HG02884 (cell line): Measurements from ENCODE around the gene PIP4K2A.

Source experiments
- ATAC-seq: cut with Tn5 transposase; IDR thresholded peaks from one replicate; pipeline ENCODE4 v1.9.1; 2021; ENCODE audit warnings: mild to moderate bottlenecking, moderate library complexity; ENCODE audit not compliant: unreplicated experiment

Gene PIP4K2A

DNA sequence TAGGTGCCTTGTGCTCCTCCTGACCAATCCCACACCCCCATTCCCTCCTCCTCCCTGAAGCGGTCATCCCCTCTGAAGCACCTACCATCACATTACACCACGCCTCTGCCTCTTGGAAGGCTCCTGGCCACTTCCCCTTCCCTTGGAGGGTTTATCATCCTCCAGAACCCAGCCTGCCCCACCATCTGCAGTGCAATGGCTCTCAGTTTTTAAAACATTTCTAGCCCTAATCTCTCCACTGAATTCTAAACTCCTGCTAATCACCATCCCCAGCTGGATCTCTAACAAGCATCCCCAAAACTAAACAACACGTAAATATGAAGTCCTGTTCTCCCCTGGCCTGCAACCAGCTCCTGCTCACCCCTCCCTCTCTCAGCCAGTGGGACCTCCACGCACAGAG lies 70.6 kb downstream of the PIP4K2A start:
- ATAC-seq: no peak

DNA sequence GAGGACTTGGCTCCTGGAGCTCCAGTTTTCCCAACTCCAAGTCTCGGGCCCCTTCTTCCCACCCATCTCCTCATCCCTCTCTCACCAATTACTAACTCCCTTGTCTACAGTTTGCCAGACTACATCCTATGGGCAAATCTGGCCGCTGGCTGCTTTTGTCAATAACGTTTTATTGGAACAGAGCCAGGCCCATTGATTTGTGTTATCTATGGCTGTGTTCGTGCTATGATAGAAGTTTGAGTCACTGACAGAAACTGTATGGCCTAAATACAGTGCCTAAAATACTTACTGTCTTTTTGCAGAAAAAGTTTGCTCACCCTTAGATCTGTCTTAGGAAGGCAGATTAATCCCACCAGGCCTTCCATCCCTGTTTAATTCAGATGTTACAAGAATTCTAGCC lies 71.3 kb downstream of the PIP4K2A start:
- no peak for ATAC-seq

GRCh38 chr10:22641743-22642142 lies 72.6 kb downstream of the PIP4K2A start:
- no peak for ATAC-seq

DNA sequence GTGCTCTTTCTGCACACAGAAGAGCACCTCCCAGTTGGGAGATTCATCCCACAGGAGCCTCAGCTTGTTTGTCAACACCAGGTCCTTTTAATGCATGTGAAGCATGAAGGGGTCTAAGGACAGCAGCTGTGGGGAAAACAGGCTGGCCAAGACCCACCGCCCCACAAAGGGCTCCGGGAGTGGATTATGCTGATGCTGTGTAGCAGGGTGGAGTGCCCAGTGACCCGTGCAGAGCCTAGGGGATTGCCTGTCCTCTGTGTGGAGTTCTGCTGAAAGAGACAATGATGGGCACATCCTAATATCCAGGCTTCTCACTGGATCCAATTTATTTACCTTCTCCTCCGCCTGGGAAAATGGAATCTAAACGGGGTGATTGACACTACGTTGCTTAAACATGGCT lies 74.0 kb downstream of the PIP4K2A start:
- no peak for ATAC-seq

DNA sequence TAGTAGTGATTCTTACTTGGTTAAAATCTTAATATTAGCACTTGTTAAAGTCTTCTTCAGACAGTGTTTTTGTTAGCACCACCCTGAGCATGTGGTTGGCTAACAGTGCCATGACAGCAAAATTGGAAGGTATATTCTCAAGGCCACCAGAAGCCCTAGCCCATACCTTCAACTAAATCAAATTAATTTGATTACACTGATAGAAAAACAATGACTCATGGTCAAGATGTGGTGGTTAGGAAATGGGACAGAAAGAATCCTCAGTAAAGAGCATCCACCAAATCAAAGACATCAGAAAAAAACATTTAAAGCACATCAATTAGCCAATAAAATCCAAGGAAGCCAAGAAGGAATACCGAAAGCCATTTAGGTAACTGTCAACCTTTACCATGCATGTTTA lies 75.5 kb downstream of the PIP4K2A start:
- ATAC-seq: no peak

- no peak for ATAC-seq
These were observed 76.9 kb downstream of the PIP4K2A start for GRCh38 chr10:22637491-22637890.

- no peak for ATAC-seq
These were observed 78.7 kb downstream of the PIP4K2A start for GRCh38 chr10:22635650-22636049.

DNA sequence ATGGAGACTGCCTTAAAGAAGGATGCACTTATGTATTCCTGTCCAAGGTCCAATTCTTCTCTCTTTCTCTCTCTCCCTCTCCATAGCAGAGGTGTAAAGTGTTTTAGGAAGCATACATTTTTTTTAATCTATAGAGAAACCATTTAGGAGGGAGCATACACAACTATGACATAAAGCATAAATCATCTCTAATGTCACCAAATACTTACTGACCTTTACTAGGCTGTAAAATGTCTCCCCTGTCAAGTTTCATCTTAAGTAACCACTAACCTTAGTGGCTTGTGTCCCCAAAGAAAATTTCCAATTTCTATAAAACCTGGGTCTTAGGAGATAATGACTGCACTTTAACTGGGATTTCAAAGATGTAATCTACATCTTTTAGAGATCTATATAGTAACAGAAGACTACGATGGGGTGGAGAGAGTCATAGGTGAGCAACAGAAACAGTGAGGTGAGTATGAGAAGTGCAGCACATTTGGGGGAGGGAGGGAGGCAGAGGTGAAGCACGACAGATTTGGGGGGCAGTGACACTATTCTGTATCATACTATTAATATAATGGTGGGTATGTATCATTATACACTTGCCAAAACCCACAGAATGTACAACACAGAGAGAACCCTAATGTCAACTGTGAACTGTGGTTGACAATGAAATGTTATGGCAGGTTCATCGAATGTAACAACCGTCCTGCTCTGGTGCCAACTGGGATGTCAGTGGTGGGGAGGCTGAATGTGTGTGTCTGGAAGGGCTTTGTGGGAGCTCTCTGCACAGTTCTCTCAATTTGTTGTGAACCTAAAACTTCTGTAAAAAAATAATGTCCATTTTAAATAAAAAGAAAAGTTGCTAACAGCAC lies 79.5 kb downstream of the PIP4K2A start:
- no peak for ATAC-seq

DNA sequence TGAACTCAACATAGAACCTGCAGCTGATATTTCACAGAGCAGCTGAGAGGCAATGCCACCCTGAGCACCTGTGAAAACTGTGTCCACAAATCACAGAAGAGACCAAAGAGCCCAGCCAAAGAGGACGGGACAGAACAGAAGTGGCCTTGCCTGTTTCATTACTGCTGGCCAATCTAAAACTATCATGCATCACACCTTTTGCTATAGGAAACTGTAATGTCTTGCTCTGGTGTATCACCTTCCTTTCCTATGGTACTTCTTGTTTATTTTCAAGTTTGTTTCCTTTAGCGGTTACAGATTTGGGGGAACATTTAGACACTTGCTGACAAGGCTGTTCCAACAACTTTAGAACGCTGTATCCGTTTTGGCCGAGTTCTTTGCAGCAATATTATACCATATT lies 80.3 kb downstream of the PIP4K2A start:
- no peak for ATAC-seq

DNA sequence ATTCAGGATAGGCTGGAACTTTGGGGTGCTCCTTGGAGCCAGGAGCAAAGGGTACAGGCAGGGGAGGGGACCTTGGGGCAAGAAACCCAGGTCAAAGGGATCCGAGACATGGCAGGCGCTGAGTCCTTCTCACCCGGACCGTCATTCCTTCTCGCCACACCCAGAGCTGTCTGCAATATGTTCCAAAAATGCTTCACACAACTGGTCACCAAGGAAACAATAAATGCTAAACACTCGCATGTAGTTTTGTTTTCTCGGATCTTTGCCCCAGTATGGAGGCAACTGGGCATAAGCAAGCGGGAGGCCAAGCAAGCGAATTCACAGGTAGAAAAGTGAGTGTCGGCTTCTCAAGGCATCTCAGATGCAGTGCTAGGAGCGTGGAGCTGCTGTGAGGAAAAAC lies 80.8 kb downstream of the PIP4K2A start:
- no peak for ATAC-seq

DNA sequence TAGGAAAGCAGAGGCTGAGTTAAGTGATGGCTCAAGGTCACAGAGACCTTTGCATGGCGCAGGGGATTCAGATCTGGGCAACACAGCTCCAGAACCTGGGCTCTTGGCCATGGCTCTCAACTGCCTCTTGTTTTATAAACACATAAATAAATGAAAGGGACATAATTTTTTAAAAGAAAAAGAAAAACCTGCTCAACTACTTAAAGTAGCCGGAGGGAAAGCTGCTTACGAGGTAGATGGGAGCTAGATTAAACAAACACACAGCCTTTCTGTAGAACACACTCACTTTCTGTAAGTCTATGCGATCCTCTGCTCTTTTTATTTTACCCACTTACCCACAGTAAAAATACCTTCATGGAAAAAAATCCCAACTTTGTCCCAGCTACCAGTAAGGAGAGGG lies 81.3 kb downstream of the PIP4K2A start:
- no peak for ATAC-seq

- no peak for ATAC-seq
These were observed 82.6 kb downstream of the PIP4K2A start for GRCh38 chr10:22631646-22632278.

DNA sequence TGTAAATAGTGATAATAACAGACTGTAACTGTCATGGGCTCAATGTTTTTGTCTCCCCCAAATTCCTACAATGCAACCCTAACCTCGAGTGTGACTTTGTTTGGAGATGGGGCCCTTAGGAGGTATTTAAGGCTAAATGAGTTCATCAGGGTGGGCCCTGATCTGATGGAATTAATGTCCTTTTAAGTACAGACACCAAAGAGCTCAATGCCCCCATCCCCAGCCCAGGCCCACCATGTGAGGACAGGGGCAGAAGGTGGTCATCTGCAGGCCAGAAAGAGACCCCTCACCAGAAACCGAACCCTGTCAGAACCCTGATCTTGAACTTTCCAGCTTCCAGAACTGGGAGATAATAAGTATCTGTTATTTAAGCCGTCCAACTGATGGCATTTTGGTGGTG lies 83.2 kb downstream of the PIP4K2A start:
- ATAC-seq: no peak

GRCh38 chr10:22630234-22631174 lies 83.9 kb downstream of the PIP4K2A start:
- peak; percentile 84 for ATAC-seq

DNA sequence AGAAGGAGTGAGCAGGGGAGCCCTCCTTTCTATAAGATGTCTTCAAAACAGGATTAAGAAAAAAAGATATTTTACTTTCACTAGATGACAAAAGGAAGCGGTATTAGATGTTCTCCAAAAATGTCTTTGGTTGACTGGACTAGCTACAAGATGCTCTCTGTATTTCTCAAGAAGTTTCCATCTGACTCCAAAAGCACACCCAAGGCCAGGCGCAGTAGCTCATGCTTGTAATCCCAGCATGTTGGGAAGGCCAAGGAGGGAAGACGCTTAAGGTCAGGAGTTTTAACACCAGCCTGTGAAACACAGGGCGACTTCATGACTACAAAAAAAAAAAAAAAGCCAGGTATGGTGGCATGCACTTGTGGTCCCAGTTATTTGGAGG lies 84.5 kb downstream of the PIP4K2A start:
- ATAC-seq: peak; percentile 37

GRCh38 chr10:22629126-22629525 lies 85.3 kb downstream of the PIP4K2A start:
- no peak for ATAC-seq

DNA sequence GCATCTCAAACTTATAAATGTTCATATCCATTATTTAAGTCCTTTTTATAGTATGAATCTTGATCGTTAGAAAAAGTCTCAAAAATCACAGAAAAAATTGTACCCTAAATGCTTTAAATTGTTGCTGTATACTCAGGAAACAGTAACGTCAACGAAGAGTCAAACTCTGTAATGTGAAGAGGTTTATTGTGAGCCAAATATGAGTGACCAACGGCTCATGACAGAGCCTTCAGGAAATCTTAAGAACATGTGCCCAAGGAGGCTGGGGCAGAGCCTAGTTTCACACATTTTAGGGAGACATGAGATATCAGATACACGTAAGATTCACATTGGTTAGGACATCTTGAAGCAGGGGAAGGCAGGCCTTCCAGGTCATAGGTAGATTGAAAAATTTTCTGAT lies 86.1 kb downstream of the PIP4K2A start:
- ATAC-seq: no peak

DNA sequence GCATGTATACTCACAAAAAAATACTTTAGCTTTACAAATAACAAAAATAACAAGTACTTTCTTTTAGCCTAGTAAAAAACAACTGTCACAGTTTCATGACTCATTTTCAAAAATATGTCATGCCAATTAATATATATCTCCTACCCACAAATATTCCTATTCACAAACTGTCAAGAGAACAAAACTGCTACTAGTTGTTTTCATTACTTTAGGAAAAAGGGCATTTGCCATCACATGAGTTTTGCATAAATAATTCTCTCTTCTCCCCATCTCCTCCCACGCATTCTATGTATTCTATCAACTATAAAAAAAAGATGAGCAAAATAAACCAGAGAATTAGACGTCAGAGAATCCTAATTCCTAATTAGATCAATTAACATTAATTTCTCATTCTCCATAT lies 87.6 kb downstream of the PIP4K2A start:
- ATAC-seq: no peak

DNA sequence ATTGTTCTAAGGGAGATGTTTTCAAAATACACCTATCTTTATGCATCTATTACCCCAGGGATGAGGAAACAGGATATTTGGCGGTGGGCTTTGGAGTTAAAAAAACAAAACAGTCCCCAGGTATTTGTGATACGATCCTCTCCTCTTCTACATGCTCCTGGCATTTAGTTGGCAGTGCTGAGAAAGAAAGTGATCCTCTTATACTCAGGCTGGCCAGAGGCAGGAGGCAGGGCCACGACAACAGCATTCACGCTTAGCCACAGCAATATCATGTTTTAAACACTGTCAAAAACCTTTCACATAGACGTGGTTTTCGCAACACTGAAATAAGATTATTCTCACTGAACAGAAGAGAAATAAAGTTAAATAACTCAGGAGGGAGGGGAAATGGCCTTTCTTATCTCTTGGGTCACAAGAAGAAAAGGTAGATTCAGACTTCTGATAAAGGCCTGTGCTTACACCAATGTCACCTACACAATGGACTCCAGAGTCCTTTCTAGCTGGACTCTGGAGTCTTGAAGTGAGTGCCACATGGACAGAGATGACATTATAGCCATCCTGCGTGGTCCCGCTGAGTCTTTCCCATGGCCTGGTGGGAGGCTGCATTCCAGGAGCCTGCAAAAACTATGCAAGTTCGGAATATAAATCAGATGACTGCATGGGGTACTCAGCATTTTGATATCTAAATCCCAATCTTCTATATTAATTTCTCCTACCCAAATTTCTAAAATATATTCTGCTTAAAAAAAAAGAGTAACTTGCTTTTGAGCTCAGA lies 88.7 kb downstream of the PIP4K2A start:
- no peak for ATAC-seq

- no peak for ATAC-seq
These were observed 90.1 kb downstream of the PIP4K2A start for GRCh38 chr10:22624287-22624738.
